HG03469 (cell line): ENCODE results near the gene KCNH8.
"Not testable (repeated sequence)": the region's sequence is repeated elsewhere in the genome, so short reads cannot be mapped to it uniquely, and the experiment has no call there.

Source experiments
- ATAC-seq: cut with Tn5 transposase; IDR thresholded peaks from one replicate; pipeline ENCODE4 v1.9.1; 2021; ENCODE audit warnings: mild to moderate bottlenecking, moderate library complexity, moderate number of reproducible peaks; ENCODE audit not compliant: unreplicated experiment

KCNH8 gene

DNA sequence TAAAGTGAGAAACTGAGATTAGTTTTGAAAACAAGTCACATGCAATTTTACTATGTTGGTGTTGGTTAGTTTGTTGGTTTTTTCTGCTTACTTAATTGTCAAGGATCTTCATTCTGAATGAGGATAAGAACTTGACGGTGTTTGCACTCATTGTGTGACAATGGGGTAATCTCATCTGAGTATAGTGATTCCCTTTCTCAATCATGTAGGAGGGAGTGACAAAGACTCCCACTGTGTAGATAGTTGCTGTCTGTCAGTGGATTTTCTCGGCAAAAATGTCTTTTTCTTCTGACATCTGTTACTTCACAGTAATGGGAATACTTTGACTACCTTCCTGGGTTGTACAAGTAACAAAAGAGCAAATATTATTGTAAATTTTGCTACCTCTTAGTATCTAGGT is 23.5 kb downstream of the KCNH8 start:
- no peak for ATAC-seq

DNA sequence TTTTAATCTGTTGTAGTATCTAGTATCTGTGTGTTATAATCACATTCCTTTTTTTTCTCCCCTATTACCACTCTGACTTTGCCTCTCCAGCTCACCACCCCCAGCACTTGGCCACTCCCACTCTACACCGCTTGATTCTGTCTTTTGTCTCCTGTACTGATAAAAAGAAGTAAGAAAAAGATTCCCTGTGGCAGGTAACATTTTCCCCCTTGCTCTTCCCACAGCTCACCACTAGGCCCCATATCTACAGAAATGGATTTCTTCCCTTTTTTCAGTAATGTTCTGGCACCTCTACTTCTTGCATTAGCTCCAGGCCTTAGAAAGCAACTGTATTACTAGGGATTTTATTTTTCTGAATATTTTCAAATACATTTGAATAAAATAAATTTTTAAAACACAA is 25.6 kb downstream of the KCNH8 start:
- no peak for ATAC-seq

DNA sequence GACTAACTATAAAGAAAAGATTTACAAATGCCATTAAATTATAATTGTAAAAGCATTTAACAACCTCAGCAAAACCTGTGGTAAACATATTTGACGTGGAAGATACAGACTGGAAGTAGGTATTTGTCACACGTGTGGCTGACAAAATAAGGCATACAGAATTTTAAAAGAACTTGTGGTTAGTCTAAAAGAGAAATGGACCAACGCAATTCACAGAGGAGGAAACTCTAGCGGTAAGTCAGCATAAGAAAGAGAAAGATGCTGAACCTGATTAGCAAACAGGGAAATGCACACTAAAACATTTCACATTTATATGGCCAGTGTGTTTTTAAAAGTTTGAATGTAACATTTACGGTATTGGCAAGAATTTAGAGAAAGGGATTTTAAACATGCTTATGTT is 35.3 kb downstream of the KCNH8 start:
- no peak for ATAC-seq

DNA sequence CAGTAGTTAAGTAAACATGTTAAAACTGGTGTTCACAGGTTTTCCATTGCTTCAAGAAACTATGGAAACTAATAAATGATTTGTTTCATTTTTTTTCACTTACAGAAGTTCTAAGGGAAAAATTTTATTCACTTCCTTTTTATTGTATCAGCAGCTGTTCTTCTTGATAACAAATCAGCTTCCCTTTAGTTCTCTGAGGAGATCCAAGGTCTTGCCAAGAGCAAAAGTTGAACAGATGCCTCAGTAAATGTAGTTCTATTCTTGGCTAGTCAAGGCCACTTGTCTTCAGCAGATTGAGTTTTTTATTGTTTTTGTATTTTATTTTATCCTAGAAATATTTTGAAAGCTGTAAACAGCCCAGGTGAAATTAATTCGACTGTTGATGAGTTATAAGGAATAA is 41.8 kb downstream of the KCNH8 start:
- ATAC-seq = no peak

DNA sequence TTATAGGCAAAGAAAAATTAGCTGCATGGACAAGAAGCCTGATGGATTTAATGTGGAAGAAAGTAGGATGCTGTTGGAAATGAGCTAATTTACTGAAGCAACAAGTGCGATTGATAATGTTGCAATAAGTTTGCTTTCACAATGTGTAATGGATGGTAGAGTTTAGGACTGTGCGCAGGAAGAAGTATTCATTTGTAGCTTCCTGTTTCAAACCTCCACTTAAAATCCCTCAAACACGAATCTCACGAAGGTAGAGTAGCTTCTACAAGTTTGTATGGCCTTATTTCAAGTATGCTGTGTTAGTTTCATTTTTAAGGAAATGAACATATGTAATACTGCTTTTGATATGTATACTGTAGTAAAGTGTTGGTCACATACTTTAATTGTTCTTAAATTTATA is 42.3 kb downstream of the KCNH8 start:
- peak; percentile 88 for ATAC-seq

DNA sequence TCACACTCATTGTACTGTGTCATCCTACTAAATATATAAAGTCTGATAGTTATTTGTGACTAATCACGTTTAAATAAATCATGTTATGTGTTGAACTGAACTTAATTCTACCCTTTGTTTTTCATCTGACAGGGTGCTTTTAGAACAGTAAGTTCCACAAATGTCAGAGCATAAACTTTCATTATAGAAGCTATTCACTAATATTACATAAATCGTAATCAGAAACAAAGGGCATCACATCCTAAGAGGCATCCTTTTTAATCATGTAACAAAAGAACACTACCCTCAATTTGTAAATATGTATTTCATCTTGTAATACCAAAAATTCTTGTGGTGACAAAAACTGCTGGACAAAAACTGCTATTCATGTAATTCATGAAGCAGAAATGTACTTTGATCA is 50.8 kb downstream of the KCNH8 start:
- ATAC-seq = no peak

DNA sequence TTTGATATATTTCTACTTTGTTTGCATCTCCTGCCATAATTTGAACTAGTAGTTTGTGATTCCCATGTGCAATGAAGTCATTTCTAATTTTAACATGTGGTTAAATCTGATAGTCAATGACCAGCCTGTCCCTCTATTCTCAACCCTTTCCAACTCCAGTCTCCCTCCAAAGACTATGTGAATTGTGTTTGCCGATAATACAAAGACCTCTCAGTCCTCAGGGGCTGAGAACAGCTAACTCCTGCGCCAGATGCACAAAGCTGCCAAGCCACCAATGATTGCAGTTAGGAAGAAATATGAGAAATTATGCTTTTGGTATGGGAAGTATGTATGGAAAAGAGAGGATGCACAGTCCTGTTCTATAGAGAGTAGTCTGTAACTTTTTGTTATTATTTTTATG is 54.0 kb downstream of the KCNH8 start:
- no peak for ATAC-seq

DNA sequence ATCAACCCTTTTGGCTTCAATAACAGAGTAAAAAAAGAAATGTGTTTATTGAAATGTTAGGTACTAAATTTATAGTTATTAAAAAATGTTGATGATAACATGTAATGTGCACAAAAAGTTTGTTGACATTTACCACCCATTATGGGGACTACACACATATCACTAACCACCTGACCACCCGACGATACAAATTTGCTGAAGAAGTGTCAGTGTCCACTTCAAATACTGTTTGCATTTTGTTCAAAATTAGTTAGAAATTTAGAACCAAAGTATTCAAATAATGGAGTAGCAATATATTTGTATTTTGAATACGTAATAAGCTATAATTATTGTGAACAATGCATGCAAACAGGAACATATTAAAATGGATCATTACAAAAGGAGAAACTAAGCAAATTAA is 54.4 kb downstream of the KCNH8 start:
- no peak for ATAC-seq

DNA sequence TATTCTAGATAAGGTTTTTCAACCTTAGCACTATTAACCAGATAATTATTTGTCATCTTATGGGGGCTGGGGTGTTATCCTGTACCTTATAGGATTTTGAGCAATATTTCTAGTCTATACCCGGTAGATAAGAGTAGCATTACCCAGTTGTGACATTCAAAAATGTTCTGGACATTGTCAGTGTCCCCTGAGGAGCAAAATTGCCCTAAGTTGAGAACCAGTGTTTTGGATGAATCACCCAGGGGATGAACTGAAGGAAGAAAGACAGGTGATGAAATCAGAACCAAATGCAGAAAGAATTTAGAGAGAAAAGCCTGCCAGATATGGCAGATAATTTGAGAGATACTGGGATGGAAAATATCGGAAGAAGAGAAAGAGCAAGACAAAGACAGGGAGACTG is 58.2 kb downstream of the KCNH8 start:
- ATAC-seq = no peak

DNA sequence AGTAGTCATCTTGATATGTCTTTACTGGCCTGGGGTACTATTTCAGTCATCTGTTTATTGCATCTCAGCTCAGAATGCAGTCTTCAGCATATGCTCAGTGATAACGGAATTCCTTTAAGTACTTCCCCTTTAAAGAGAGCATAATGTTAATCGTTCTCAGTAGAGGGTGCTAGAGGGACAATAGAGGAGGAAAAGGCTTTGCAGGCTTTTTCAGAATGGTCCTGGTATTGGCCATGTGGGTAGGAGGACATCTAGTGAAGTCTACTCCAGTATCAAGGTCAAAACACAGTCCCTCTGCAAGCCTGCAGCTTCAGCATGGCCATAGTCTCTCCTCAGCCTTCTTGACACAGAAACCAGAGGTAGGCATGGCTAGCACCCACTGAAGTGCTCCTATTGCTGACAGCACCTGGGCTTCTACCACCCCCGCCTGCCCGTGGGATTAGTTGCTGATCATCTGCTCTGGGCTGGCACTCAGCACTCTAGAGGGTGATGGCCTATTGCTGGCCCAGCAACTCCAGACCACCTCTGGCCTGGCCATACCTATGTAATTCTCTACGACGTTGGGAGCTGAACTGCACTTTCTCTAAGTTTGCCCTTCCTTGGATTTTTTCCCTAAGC is 65.4 kb downstream of the KCNH8 start:
- no peak for ATAC-seq

DNA sequence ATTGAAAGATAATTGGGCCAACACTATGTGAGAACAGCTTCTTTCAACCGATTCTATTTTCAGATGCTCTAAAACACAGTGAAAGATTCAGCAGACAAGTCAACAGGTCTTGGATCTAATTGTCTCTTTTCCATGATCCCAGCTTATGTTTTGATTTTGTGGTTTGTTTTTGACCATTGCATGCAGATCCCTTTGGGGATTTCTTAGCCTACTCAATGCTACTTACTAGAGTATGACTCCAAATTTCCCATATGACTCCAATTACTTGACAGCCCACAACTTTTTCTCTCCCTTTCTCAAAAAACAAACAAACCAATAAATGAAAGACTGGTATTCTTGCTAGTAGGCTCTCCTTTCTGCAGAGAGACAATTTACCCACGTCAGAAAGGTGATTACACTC is 67.1 kb downstream of the KCNH8 start:
- ATAC-seq = no peak

DNA sequence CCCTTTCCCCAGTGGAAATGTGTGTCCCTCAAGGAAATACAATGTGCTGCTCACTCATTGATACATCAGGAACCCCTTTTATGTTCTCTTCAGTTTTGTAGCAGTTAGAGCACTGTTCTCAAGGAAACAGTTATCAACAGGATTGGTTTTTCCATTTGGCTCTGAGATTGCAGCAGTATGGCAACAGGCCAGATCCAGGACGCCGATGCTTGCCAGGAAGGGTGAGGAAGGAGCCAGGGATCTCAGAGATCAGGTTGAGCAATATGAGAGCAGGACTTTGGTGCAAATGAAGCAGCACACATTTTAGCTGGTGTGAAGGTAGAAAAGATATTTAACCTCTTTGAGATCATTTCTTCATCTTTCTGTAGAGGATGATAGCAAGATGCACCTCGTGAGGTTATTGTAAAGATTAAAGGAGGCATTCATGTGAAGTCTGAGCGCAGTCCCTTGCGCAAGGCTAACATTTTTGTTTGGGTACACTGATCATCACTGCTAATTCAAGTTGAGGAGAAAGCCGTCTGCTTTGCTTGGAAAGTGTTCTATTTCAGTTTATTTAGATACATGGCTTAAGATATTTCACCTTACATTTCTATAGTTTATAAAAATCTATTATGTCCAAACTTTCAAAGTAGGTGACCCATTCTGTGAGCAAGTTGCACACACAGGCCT is 68.5 kb downstream of the KCNH8 start:
- ATAC-seq = no peak

DNA sequence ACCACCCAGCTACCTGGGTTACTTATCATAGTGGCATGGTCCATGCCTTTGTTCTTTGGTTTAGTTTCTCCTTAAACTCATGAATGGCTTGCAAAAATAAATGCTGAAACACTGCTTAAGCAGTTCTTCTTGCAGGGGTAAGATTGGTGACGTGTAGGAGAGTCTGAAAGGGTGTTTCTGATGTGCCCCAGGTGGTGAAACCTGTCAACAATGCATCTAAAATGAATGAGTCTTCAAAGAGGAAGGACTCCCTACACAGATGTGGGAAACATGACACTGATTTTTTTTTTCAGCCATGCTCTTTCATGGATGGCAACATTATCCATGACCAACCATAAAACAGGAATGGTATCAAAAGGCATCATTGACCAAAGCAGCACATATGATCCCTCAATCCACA is 72.0 kb downstream of the KCNH8 start:
- no peak for ATAC-seq

DNA sequence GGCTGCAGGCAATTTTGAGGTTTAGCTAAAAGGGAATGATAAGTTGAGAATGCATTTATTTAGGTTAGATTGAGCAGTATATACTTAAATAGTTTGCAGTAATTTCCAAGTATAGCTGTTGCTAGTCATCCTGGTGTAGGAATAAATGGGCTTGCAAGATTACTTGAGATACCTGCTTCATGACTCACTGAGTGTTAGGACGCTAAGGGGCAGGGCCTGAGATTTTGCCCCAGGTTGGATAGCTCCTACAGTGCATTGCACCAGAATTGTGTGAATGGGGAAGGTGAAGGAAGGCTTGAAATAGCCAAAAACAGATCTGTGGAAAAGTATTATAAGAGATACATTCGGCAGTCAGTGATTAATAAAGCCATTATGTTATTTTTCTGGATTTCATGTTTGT is 72.8 kb downstream of the KCNH8 start:
- no peak for ATAC-seq

DNA sequence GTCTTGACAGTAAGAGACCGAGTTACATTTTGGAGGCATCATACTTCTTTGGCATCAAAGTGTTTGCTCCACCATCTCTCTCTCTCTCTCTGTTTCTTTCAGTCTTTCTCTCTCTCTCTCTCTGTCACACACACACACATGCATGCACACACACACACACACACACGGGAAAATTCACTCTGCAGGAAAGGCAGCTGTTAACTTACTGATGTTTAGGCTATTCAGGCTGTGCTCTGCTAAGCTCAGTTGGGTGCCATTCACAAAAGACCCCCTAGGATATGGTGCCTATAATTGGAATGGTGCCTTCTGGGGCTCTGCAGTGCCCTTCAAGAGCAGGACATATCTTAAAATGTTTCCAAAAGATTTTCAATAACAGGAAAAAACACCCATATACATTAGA is 78.2 kb downstream of the KCNH8 start:
- ATAC-seq = no peak

DNA sequence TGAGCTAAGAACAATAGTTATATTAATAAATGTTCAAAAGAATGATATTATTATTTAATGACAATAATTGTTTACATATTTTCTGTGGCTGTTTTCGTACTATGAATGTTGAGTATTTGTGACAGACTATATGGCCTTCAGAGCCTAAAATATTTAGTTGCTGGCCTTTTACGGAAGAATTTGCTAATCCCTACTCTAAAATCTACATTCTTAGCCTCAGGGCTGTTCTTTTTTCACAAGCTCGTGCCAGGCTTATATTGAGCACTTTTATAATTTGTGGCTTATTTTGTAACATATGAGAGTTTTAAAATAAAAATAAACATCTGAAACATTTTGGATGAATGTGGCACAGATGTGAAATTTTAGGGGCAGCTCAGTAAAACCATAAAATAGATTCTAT is 79.9 kb downstream of the KCNH8 start:
- no peak for ATAC-seq

DNA sequence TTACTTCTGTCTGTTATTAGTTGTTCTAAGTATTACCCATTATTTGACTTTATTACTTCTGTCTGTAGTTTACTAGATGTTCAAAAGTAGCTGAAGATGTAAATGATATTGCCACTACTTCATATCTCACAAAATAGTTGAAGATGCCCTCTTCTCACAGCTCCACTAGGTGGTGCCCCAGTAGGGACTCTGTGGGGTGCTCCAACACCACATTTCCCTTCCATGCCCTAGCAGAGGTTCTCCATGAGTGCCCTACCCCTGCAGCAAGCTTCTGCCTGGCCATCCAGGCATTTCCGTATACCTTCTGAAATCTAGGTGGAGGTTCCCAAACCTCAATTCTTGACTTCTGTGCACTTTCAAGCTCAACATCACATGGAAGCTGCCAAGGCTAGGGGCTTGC is 80.8 kb downstream of the KCNH8 start:
- ATAC-seq = no peak

DNA sequence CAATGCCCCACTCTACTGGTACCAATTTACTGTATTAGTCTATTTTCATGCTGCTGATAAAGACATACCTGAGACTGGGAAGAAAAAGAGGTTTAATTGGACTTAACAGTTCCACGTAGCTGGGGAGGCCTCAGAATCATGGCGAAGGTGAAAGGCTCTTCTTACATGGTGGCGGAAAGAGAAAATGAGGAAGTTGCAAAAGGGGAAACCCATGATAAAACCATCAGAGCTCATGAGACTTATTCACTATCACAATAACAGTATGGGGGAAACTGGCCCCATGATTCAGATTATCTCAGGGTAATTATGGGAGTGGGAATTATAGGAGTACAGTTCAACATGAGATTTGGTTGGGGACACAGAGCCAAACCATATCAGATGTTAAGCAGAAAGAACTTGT is 81.6 kb downstream of the KCNH8 start:
- peak; percentile 60 for ATAC-seq

DNA sequence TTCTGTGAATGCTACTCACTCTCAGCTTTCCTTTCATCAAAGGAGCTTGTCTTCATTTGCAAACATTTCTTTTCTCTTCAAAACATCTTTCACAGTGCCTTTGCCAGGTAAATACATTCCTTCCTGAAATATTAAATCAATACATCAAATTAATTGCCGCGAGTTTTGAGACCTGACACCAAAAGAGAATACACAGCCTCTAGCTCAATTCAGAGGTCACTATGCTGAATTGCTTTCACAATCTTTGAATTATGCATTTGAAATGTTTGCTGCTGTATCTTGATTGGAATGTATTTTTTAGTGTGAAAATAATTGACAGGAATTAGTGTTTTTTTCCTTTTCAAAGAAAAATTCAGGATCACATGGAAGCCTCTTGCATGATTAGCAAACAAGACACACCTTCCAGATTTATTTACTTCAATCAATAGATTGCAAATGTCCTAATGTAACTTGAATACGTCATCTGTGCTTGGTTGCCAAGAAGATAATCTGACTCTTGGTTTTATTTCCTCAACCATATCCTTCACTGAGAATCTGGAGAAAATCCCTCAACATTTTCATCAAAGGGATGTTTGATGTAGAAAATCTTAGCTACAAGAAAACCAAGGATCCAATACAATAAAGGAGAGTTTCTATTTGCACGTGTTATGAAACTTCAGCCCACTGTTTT is 83.6 kb downstream of the KCNH8 start:
- no peak for ATAC-seq

DNA sequence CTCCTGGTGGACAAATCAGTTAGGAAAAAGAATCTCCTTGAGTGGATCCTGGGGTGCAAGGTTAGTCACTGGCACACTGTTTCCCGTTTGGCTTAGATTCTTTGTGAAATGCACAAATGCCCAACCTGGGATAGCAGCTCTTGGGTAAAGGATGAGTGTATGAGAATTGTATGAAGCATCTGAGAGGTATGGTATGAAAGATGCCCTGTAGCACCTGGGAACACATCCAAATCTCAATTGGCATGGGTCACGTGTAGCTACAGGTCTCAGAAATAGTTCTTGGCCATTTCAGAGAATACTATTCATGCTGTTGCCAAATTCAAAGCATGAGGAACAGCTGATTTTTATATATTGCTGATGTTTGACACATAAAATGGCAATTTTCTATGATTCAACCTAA is 84.3 kb downstream of the KCNH8 start:
- no peak for ATAC-seq

DNA sequence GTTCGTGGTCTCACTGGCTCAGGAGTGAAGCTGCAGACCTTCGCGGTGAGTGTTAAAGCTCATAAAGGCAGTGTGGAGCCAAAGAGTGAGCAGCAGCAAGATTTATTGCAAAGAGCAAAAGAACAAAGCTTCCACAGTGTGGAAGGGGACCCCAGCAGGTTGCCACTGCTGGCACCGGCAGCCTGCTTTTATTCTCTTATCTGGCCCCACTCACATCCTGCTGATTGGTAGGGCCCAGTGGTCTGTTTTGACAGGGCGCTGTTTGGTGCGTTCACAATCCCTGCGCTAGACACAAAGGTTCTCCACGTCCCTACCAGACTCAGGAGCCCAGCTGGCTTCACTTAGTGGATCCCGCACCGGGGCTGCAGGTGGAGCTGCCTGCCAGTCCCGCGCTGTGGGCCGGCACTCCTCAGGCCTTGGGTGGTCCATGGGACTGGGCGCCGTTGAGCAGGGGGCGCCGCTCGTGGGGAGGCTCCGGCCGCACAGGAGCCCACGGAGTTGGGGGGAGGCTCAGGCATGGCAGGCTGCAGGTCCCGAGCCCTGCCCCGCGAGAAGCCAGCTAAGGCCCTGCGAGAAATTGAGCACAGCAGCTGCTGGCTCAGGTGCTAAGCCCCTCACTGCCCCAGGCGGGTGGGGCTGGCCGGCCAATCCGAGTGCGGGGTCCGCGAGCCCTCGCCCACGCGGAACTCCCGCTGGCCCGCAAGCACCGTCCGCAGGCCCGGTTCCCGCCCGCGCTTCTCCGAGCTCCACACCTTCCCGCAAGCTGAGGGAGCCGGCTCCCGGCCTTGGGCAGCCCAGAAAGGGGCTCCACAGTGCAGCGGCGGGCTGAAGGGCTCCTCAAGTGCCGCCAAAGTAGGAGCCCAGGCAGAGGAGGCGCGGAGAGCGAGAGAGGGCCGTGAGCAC is 85.8 kb downstream of the KCNH8 start:
- ATAC-seq = not testable (repeated sequence)
